Daoy (cell line): ENCODE data around the gene RWDD4. TPM values are rescaled to one million over a fixed set of nuclear protein-coding genes. Genes with fewer than 3 reads are reported as not detected.

Experiments used
- DNase-seq: peaks from one replicate; pipeline ENCODE4 v3.0.0-alpha.2; 2015; ENCODE audit warnings: low read depth
- total RNA-seq: library from RNA; depleted of rRNA; stranded (reverse); fragments of >200 nt; shearing (Covaris generic); gene quantifications from 2 replicates; pipeline ENCODE4 v1.2.3, GENCODE V29; 2014; rRNA removed

The RWDD4 gene
- total RNA-seq: 17.5 and 19.2 TPM in 2 replicates

- peak; percentile 95 for DNase-seq
Measured at GRCh38 chr4:183659029-183659871, at the start of gene RWDD4, which contains the start of gene TRAPPC11. Gene RWDD4 (minus strand): TSS chr4:183659185. CDS start chr4:183658952, 233 bp downstream. Gene TRAPPC11 (plus strand): TSS chr4:183659293. CDS start chr4:183663868, 4,575 bp downstream.

GRCh38 chr4:183702492-183702891 lies 43.5 kb upstream of the RWDD4 start:
- DNase-seq: no peak

GRCh38 chr4:183700407-183700806 lies 41.4 kb upstream of the RWDD4 start:
- no peak for DNase-seq

GRCh38 chr4:183698909-183699308 lies 39.9 kb upstream of the RWDD4 start:
- no peak for DNase-seq

GRCh38 chr4:183691897-183692296 lies 32.9 kb upstream of the RWDD4 start:
- no peak for DNase-seq

GRCh38 chr4:183691006-183691405 lies 32.0 kb upstream of the RWDD4 start:
- DNase-seq: no peak

- DNase-seq: no peak
Measured at GRCh38 chr4:183688216-183688615, 29.2 kb upstream of the RWDD4 start.

GRCh38 chr4:183686461-183686860 lies 27.5 kb upstream of the RWDD4 start:
- DNase-seq: no peak

- no peak for DNase-seq
Measured at GRCh38 chr4:183681119-183681518, 22.1 kb upstream of the RWDD4 start.

GRCh38 chr4:183675625-183676024 lies 16.6 kb upstream of the RWDD4 start:
- DNase-seq: no peak

GRCh38 chr4:183674153-183674552 lies 15.2 kb upstream of the RWDD4 start:
- no peak for DNase-seq

GRCh38 chr4:183670960-183671555 lies 12.1 kb upstream of the RWDD4 start:
- no peak for DNase-seq

- DNase-seq: no peak
Measured at GRCh38 chr4:183670251-183670650, 11.3 kb upstream of the RWDD4 start.

- DNase-seq: no peak
Measured at GRCh38 chr4:183666088-183666487, 7.1 kb upstream of the RWDD4 start.

- DNase-seq: no peak
Measured at GRCh38 chr4:183659872-183660242, 872 bp upstream of the RWDD4 start.

- DNase-seq: peak; percentile 4
Measured at GRCh38 chr4:183658362-183659028, 490 bp downstream of the RWDD4 start.

- DNase-seq: no peak
Measured at GRCh38 chr4:183657564-183657963, 1.4 kb downstream of the RWDD4 start.

GRCh38 chr4:183645326-183645725 lies 13.7 kb downstream of the RWDD4 start:
- no peak for DNase-seq

- DNase-seq: no peak
Measured at GRCh38 chr4:183639291-183639690, 19.7 kb downstream of the RWDD4 start.

GRCh38 chr4:183638436-183638835 lies 20.5 kb downstream of the RWDD4 start:
- DNase-seq: peak; percentile 11

- peak; percentile 17 for DNase-seq
Measured at GRCh38 chr4:183637461-183637860, 21.5 kb downstream of the RWDD4 start.

GRCh38 chr4:183636923-183637322 lies 22.1 kb downstream of the RWDD4 start:
- peak; percentile 32 for DNase-seq

- DNase-seq: no peak
Measured at GRCh38 chr4:183636503-183636902, 22.5 kb downstream of the RWDD4 start.
